Hepatocyte (in vitro differentiated cells): ENCODE measurements around the gene NRXN2.

Experiments used
- EZH2phosphoT487 ChIP-seq: fragments of 200-600 bp; sonication (generic); IDR thresholded peaks from one replicate; pipeline ENCODE4 v1.6.1; 2018; ENCODE audit warnings: antibody characterized with exemption, mild to moderate bottlenecking, low read depth, moderate library complexity; ENCODE audit not compliant: unreplicated experiment, severe bottlenecking
- TF ChIP-seq, protein P1 (sequence below): fragments of 200-600 bp; sonication (generic); IDR thresholded peaks from 2 replicates; pipeline ENCODE4 v1.5.1; 2016; ENCODE audit warnings: antibody characterized with exemption, mild to moderate bottlenecking; ENCODE audit not compliant: poor library complexity

DNA sequence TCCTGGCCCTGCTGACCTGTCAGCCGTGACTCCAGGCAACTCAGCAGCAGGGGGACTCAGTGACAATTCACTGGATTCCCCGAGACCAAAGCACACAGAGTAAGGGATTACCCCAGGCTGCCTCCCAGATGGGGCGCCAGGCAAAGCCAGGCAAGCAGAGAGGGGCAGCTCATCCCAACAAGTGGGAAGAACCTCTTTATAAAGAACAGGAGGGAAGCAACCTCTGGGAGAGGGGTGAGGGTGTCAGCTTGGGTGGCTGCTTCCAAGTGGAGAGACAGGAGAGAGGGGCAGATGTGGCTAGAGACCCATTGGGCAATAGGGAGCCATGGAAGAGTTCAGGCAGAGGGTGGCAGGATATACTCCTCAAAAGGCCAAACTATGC is 130.8 kb downstream of the NRXN2 start:
- TF ChIP-seq, protein P1, sequence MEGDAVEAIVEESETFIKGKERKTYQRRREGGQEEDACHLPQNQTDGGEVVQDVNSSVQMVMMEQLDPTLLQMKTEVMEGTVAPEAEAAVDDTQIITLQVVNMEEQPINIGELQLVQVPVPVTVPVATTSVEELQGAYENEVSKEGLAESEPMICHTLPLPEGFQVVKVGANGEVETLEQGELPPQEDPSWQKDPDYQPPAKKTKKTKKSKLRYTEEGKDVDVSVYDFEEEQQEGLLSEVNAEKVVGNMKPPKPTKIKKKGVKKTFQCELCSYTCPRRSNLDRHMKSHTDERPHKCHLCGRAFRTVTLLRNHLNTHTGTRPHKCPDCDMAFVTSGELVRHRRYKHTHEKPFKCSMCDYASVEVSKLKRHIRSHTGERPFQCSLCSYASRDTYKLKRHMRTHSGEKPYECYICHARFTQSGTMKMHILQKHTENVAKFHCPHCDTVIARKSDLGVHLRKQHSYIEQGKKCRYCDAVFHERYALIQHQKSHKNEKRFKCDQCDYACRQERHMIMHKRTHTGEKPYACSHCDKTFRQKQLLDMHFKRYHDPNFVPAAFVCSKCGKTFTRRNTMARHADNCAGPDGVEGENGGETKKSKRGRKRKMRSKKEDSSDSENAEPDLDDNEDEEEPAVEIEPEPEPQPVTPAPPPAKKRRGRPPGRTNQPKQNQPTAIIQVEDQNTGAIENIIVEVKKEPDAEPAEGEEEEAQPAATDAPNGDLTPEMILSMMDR = no peak
- TF ChIP-seq EZH2phosphoT487 = no peak
